Large intestine (tissue), 3 donors: Measurements from ENCODE around the gene COL8A2. TPM values are rescaled to one million over a fixed set of nuclear protein-coding genes. Genes with fewer than 3 reads are reported as not detected.

Experiments used
- DNase-seq, 2 donors: peaks; one replicate each; pipeline versions ENCODE4 v3.0.0 to v3.0.0-alpha.2; 2013
- H3K27ac ChIP-seq: one replicate; pipeline ENCODE4 v1.5.1; 2013; ENCODE audit warnings: low read length
- H3K27me3 ChIP-seq: 2 replicates; pipeline ENCODE4 v1.6.1; 2013; ENCODE audit warnings: low read length; ENCODE audit not compliant: control insufficient read depth, insufficient read depth
- H3K36me3 ChIP-seq: 2 replicates; pipeline ENCODE4 v1.6.1; 2013; ENCODE audit warnings: low read length; ENCODE audit not compliant: control insufficient read depth, insufficient read depth
- H3K4me1 ChIP-seq: one replicate; pipeline ENCODE4 v1.6.1; 2013; ENCODE audit warnings: low read length; ENCODE audit not compliant: control insufficient read depth, insufficient read depth
- H3K4me3 ChIP-seq: one replicate; pipeline ENCODE4 v1.5.1; 2013; ENCODE audit warnings: low read length
- H3K9me3 ChIP-seq: one replicate; pipeline ENCODE4 v1.6.1; 2013; ENCODE audit warnings: mild to moderate bottlenecking, low read depth, low read length, moderate library complexity; ENCODE audit not compliant: control insufficient read depth
- WGBS: methylation state at CpG from one replicate; pipeline ENCODE4 v1.1.5; 2013; ENCODE audit warnings: low lambda C conversion rate; ENCODE audit not compliant: insufficient coverage; 5-methylcytosine and 5-hydroxymethylcytosine counted together
- polyA plus RNA-seq: library from polyadenylated mRNA; unstranded; fragments of 120-200 nt; gene quantifications from one replicate; pipeline ENCODE4 v1.2.1, GENCODE V29; 2013

The COL8A2 gene
- polyA plus RNA-seq, 1 donor: 1.8 TPM

GRCh38 chr1:36096500-36097432 is 28.3 kb downstream of the COL8A2 start:
- Histone ChIP-seq H3K27me3 (no peaks in the 10 kb centered on the region), H3K36me3 (peaks cover 47% of the 10 kb centered on the region), H3K27ac (no peak overlapping the region), H3K9me3 (peaks cover 4% of the 10 kb centered on the region), H3K4me3 (no peak overlapping the region), H3K4me1 (peaks cover 16% of the 10 kb centered on the region)
- no CpG with 5 or more reads among the region's 16 CpGs for WGBS
- DNase-seq: no peak

- Histone ChIP-seq H3K27ac (no peak overlapping the region), H3K9me3 (peaks cover 4% of the 10 kb centered on the region), H3K36me3 (peaks cover 56% of the 10 kb centered on the region), H3K4me3 (no peak overlapping the region), H3K27me3 (no peaks in the 10 kb centered on the region), H3K4me1 (peaks cover 16% of the 10 kb centered on the region)
- no CpG with 5 or more reads among the region's 15 CpGs for WGBS
- DNase-seq: no peak
Measured at GRCh38 chr1:36095760-36096405, 29.1 kb downstream of the COL8A2 start.

- WGBS: no CpG with 5 or more reads among the region's 8 CpGs
- Histone ChIP-seq H3K36me3 (peaks cover 57% of the 10 kb centered on the region), H3K27me3 (no peaks in the 10 kb centered on the region), H3K9me3 (peaks cover 4% of the 10 kb centered on the region), H3K4me1 (peaks cover 20% of the 10 kb centered on the region), H3K27ac (no peak overlapping the region), H3K4me3 (no peak overlapping the region)
- DNase-seq: no peak
Measured at GRCh38 chr1:36094621-36095061, 30.4 kb downstream of the COL8A2 start.

DNA sequence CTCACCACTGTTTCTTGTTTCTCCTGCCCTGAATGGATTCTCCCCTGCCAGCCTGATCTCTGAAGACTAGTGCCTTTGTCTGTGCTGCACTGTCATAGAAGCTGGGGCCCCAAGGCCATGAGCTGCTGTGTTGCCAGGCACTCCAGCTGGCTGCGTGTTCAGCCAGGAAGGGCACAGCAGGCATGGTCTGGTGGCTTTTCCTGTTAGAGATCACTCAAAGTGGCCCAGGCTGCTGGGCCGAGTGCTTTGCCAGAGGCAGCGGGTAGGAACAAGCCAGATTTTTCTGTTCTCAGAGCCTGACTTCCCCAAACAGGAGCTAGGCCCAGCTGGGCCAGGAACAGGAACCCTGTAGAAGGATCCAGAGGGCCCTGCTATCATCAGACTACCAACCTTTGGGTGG is 31.1 kb downstream of the COL8A2 start:
- H3K27me3 ChIP-seq: no peaks in the 10 kb centered on the region
- peaks cover 57% of the 10 kb centered on the region for H3K36me3 ChIP-seq
- no peak for DNase-seq
- H3K9me3 ChIP-seq: no peaks in the 10 kb centered on the region
- peaks cover 13% of the 10 kb centered on the region for H3K4me1 ChIP-seq
- no peak overlapping the region for H3K4me3 ChIP-seq
- WGBS: no CpG with 5 or more reads among the region's 3 CpGs
- no peak overlapping the region for H3K27ac ChIP-seq

GRCh38 chr1:36093226-36093625 is 31.8 kb downstream of the COL8A2 start:
- H3K27me3 ChIP-seq: no peaks in the 10 kb centered on the region
- no CpG with 5 or more reads among the region's 7 CpGs for WGBS
- H3K27ac ChIP-seq: no peak overlapping the region
- peaks cover 57% of the 10 kb centered on the region for H3K36me3 ChIP-seq
- H3K4me1 ChIP-seq: peaks cover 12% of the 10 kb centered on the region
- DNase-seq: no peak
- no peak overlapping the region for H3K4me3 ChIP-seq
- peaks cover 4% of the 10 kb centered on the region for H3K9me3 ChIP-seq

GRCh38 chr1:36092798-36093185 is 32.2 kb downstream of the COL8A2 start:
- no peak for DNase-seq
- WGBS: no CpG with 5 or more reads among the region's 9 CpGs
- Histone ChIP-seq H3K27me3 (no peaks in the 10 kb centered on the region), H3K4me3 (no peak overlapping the region), H3K27ac (no peak overlapping the region), H3K9me3 (peaks cover 4% of the 10 kb centered on the region), H3K4me1 (peaks cover 13% of the 10 kb centered on the region), H3K36me3 (peaks cover 57% of the 10 kb centered on the region)

DNA sequence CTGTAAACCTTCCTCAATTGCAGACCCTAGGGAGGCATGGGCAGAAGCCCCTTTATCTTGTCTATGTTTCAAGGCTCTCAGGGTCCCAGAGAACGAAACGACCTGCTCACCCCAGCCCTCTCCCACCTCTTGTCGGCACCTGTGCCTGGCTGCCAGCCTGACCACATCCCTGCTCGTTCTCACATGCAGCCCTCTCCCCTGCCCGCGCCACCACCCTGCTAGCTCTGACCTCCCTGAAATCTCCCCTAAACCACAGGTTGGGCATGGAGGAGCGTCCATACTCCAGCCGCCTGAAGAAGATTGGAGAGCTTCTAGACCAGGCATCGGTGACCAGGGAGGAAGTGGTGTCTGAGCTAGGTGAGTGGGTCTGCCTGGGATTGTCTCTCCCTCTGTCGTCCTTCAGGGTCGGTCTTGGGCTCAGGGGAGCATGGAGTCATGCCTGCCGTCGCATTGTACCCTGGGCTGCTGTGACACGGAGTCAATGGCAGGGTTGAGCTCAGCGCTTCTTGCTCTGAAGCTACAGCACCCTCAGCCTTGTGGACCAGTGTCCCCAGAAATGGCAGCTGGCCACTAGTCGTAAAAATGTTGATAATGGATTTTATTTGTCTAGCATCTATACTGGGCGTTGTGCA is 32.7 kb downstream of the COL8A2 start:
- Histone ChIP-seq H3K27ac (no peak overlapping the region), H3K4me3 (no peak overlapping the region), H3K9me3 (peaks cover 4% of the 10 kb centered on the region), H3K27me3 (no peaks in the 10 kb centered on the region), H3K36me3 (peaks cover 57% of the 10 kb centered on the region), H3K4me1 (peaks cover 13% of the 10 kb centered on the region)
- WGBS: 80% methylated on average over 2 of the region's 17 CpGs
- DNase-seq: no peak

DNA sequence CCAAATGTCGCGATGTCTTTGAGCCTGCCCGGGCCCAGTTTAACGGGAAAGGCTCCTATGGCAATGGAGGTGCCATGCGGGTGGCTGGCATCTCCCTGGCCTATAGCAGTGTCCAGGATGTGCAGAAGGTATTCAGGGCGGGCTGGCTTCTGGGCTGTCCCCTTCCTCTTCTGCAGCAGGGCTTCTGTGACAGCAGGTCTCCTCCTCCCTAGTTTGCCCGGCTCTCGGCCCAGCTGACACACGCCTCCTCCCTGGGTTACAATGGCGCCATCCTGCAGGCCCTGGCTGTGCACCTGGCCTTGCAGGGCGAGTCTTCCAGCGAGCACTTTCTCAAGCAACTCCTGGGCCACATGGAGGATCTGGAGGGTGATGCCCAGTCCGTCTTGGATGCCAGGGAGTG is 33.3 kb downstream of the COL8A2 start:
- Histone ChIP-seq H3K36me3 (peaks cover 55% of the 10 kb centered on the region), H3K4me1 (peaks cover 13% of the 10 kb centered on the region), H3K4me3 (no peak overlapping the region), H3K27ac (no peak overlapping the region), H3K9me3 (peaks cover 4% of the 10 kb centered on the region), H3K27me3 (no peaks in the 10 kb centered on the region)
- no CpG with 5 or more reads among the region's 13 CpGs for WGBS
- no peak for DNase-seq

DNA sequence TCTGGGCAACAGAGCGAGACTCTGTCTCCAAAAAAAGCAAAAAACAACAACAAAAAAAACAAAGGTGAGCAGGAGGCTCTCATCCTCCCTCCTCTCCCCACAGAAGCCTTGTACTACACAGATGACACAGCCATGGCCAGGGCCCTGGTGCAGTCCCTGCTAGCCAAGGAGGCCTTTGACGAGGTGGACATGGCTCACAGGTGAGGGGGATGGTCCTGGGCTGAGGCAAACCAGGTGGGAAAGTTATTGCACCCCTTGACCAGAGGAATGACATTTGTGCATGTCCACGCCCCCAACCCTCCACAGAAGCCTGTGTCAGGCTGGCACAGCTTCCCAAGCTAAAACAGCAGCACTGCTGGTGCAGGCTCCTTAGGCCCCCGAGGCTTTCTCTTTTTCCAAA is 33.9 kb downstream of the COL8A2 start:
- Histone ChIP-seq H3K36me3 (peaks cover 51% of the 10 kb centered on the region), H3K4me1 (peaks cover 13% of the 10 kb centered on the region), H3K9me3 (peaks cover 4% of the 10 kb centered on the region), H3K27ac (no peak overlapping the region), H3K4me3 (no peak overlapping the region), H3K27me3 (no peaks in the 10 kb centered on the region)
- DNase-seq: no peak
- WGBS: no CpG with 5 or more reads among the region's 4 CpGs

DNA sequence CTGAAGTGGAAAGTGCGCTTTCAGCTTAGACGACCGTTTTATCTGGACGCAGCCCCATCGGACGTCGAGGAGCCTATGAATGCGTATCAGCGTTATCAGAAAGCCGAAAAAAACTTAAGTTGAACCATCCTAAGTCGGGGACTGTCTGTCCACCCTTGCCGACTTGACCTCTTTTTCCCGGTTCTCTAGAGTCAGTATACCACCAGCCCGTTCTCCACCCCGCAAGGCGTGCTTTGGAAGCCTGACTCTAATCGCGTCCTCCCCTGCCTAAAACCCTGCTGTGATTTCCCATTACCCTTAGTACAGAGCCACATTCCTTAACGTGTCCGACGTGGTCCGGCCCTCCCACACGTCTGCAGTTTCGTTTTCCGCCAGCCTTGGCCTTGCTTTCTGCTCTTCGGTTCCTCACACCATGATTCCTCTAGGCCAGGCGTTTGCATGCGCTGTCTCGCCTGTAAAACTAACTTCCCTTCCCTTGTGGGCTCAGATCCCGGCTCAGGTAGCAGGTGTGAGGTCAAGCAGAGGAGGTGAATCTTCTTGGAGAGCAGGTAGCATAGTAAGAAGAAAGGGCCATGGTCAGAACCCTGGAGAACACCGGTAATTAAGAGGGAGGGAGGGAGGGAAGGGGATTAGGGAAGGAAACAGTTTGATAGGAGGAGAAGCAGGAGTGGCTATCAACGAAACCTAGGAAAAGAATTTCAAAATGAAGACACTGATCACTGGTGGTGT is 35.5 kb downstream of the COL8A2 start:
- peak overlapping the region; percentile 97 for H3K27ac ChIP-seq
- H3K27me3 ChIP-seq: no peaks in the 10 kb centered on the region
- peaks cover 16% of the 10 kb centered on the region for H3K4me1 ChIP-seq
- peaks cover 38% of the 10 kb centered on the region for H3K36me3 ChIP-seq
- peak; percentile 36 to 81 for DNase-seq
- WGBS: 33% methylated on average over 1 of the region's 32 CpGs
- peak overlapping the region; percentile 81 for H3K4me3 ChIP-seq
- H3K9me3 ChIP-seq: peaks cover 4% of the 10 kb centered on the region
